T follicular helper cell (primary cell): ENCODE results near the gene RACGAP1.
"Not testable (repeated sequence)": the region's sequence is repeated elsewhere in the genome, so short reads cannot be mapped to it uniquely, and the experiment has no call there.

Source experiments
- DNase-seq: peaks from one replicate; pipeline ENCODE4 v3.0.0-alpha.2; 2020; ENCODE audit warnings: low read depth

The RACGAP1 gene

GRCh38 chr12:50026691-50027090 lies 1.4 kb upstream of the RACGAP1 start:
- no peak for DNase-seq

GRCh38 chr12:50024805-50025186 lies 498 bp downstream of the RACGAP1 start:
- DNase-seq, result no peak

- DNase-seq, result no peak
Observed at GRCh38 chr12:50024227-50024626, 1.1 kb downstream of the RACGAP1 start.

- DNase-seq, result no peak
Observed at GRCh38 chr12:50022903-50023302, 2.4 kb downstream of the RACGAP1 start.

- DNase-seq, result no peak
Observed at GRCh38 chr12:50021031-50021430, 4.3 kb downstream of the RACGAP1 start.

- DNase-seq, result no peak
Observed at GRCh38 chr12:50019524-50019923, 5.8 kb downstream of the RACGAP1 start.

GRCh38 chr12:50018968-50019367 lies 6.3 kb downstream of the RACGAP1 start:
- no peak for DNase-seq

GRCh38 chr12:50018154-50018553 lies 7.1 kb downstream of the RACGAP1 start:
- DNase-seq, result no peak

GRCh38 chr12:50017641-50018040 lies 7.7 kb downstream of the RACGAP1 start:
- no peak for DNase-seq

GRCh38 chr12:50016501-50017475 lies 8.5 kb downstream of the RACGAP1 start:
- DNase-seq, result no peak

GRCh38 chr12:50014342-50014741 lies 11.0 kb downstream of the RACGAP1 start:
- no peak for DNase-seq

- DNase-seq, result no peak
Observed at GRCh38 chr12:50013361-50014147, 11.7 kb downstream of the RACGAP1 start.

- no peak for DNase-seq
Observed at GRCh38 chr12:50006754-50007442, 18.4 kb downstream of the RACGAP1 start.

GRCh38 chr12:50006280-50006679 lies 19.0 kb downstream of the RACGAP1 start:
- DNase-seq, result no peak

GRCh38 chr12:50005175-50005574 lies 20.1 kb downstream of the RACGAP1 start:
- DNase-seq, result no peak

- DNase-seq, result no peak
Observed at GRCh38 chr12:50004696-50005095, 20.6 kb downstream of the RACGAP1 start.

GRCh38 chr12:50003595-50003994 lies 21.7 kb downstream of the RACGAP1 start:
- DNase-seq, result no peak

- no peak for DNase-seq
Observed at GRCh38 chr12:49998453-49998852, 26.8 kb downstream of the RACGAP1 start.

GRCh38 chr12:49990273-49990672 lies 35.0 kb downstream of the RACGAP1 start:
- no peak for DNase-seq

GRCh38 chr12:49989400-49989799 lies 35.9 kb downstream of the RACGAP1 start:
- DNase-seq, result not testable (repeated sequence)

GRCh38 chr12:49987625-49988303 lies 37.5 kb downstream of the RACGAP1 start:
- no peak for DNase-seq

- not testable (repeated sequence) for DNase-seq
Observed at GRCh38 chr12:49986476-49986875, 38.8 kb downstream of the RACGAP1 start.
